K562 treated with DMSO at 1 percent for 48 hours (cell line): Measurements from ENCODE around the gene PTPN22. TPM values are rescaled to one million over a fixed set of nuclear protein-coding genes. Genes with fewer than 3 reads are reported as not detected.

Experiments
- total RNA-seq: library from RNA; unstranded; fragments of 300-600 nt; gene quantifications from 2 replicates; pipeline ENCODE4 v1.2.3, GENCODE V29; 2022; ENCODE audit warnings: low replicate concordance; ENCODE audit errors: extremely low read depth

PTPN22 gene
- not detected in 2 replicates for total RNA-seq

DNA sequence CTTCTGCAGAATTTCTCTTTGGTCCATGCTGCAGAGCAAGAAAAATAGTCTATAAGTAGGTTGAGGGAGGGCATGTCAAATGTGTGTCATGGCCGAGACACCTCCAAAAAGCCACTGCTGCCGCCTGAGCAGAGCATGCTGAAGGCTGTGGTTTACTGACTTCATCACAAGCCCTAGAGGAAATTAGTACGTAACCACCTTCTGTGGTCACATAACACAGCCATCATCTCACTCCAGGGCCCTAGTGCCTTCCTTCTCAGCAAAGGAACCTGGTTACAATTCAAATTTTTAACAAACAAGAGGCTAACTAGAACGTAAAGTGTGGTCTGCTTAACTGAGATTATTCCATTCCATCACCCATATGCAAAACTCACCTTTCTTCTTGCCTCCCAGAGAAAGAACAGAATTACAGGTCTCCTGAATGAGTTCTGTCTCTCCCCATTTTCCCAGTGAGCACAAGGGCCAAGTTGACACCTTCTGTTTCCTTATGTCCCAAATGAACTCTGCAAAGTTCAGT lies at the start of gene PTPN22:
Gene PTPN22 (minus strand): TSS at position 116 of the 517 bp plus-strand sequence.

DNA sequence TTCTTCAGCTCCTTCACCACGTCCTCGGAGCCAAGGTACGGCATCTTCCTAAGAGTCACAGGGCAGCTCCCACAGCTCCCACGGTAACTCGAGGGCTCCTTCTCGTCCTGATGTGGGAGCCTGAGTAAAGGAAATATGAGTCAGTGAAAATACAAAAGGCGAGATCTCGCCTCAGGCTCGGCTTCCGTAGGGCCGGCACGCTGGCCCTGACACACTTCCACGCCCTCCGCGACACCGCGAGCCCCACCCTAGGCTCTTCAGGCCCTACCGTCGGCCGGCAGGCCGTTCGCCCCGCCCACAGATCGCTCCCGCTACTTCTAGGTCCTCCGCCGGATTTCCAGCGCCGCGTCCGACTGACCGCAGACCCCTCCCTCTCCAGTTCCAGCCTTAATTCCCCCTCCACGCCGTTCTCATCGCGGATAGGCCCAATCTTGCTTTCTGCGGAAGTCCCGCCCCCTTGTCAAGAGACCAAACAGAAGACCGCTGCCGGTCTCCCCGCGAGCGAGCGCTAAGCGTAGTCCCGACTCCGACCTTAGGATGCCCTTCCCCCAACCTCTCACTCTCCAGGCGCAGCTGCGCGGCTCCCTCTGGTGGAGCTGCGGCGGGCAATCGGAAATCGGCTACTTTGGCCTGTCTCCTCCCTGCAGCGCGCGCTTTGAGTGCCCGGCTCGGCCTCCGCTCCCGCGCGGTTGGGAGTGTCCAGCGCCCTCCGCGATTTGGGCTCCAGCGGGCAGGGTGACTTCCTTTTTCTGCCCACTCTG lies 33.3 kb upstream of the PTPN22 start, which contains the start of the genes AP4B1 and DCLRE1B:
Gene AP4B1 (minus strand): TSS at position 126 of the 761 bp plus-strand sequence. CDS start 82 bp downstream, at position 44.
Gene DCLRE1B (plus strand): TSS at position 653 of the 761 bp plus-strand sequence. CDS start 261 bp downstream, outside the sequence.

DNA sequence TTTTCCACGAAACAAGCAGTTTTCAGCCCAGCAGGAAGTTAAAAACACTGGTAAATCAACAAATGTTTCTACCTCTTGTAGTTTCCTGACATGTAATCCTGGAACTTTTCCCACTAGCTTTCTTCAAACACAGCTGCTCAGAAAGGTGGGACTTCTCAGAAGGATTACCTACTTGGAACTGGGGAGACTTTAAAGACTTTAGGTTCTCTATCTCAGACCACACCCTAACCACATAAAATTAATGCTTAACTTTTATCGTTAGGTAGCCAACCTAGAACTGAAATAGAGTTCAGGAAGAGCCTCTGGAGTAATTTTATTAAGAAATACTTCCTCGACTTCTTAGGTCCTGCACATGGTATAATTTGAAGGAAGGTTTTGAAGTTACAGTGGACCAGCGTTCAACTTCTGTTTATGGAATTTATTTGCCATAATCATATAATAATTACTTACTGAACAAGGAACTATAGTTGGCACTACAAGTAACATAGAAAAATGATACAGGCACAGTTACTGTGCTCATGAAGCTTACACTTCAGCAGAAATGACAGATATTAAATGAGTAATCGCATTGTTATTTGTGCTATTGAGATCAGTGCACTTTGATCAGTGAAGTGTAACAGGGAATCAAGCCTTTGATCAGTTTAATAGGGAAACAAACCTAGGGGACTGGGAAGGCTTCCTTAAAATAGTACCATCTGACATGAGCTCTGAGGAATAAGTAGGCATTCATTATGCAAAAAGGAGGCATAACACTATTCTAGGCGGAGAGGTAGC lies 16.1 kb upstream of the PTPN22 start, which contains the start of gene BCL2L15:
Gene BCL2L15 (minus strand): TSS at position 180 of the 774 bp plus-strand sequence. CDS start 206 bp downstream, outside the sequence.

DNA sequence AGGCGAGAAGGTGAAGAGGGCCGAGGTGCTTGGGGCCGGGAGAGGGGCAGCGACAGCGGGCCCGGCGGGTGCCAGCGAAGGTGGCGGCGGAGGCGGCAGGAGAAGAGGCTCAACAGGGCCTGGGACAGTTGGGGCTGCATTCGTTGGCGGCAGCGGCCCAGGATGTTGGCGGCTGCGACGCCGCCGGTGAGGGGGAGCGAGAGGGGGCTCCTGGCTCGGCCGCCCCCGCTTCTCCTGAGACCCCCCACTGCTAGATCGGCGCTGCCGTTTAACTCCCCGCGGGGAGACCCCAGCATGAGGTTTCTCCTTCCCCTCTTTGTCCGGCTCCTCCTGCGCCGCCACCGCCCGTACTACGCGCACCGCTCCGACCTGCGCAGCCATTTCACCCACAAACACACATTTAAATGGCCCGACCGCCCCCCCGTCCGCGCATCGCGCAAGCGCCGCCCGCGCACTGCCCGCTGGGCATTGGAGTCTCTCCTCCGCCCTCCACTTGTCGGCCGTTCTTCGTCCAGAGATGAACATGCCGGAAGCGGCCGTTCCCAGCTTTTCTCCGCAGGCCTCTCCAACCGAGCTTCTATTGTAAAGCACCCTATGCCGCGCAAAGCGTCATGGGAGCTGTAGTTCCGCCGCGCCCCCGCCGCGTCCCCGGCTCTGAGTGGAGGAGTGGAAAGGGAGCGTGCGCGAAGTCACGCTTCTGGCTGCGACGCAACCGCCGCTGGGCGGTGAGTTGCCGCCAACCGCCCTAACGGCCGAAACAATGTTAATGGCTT lies 59.4 kb downstream of the PTPN22 start, which contains the start of gene RSBN1:
Gene RSBN1 (minus strand): TSS at position 589 of the 773 bp plus-strand sequence. CDS start 64 bp downstream, at position 525.

Other genes starting within 250 kb of the PTPN22 start
- gene PHTF1, start 112.2 kb downstream of the PTPN22 start, total RNA-seq: not detected in 2 replicates
- gene RSBN1, start 59.2 kb downstream of the PTPN22 start, total RNA-seq: not detected in 2 replicates
- not detected in 2 replicates for gene BCL2L15, start 15.9 kb upstream of the PTPN22 start, total RNA-seq
- not detected in 2 replicates for gene AP4B1, start 33.1 kb upstream of the PTPN22 start, total RNA-seq
- gene DCLRE1B, start 33.6 kb upstream of the PTPN22 start, total RNA-seq: not detected in 2 replicates
- not detected in 2 replicates for gene HIPK1, start 57.6 kb upstream of the PTPN22 start, total RNA-seq
- gene OLFML3, start 107.8 kb upstream of the PTPN22 start, total RNA-seq: not detected in 2 replicates